Mesenchymal stem cell (in vitro differentiated cells and primary cell): ENCODE data around the gene UBE2G2.
A peak's percentile ranks its signal among the peaks of the same experiment; 100 is the strongest.

Experiments used
- DNase-seq: peaks from one replicate; pipeline ENCODE4 v3.0.0-alpha.2; 2013
- H2AFZ ChIP-seq: one replicate; pipeline ENCODE4 v1.6.1; 2013; ENCODE audit warnings: low read depth, mild to moderate bottlenecking, control low read depth, inconsistent platforms, low read length, moderate library complexity
- H2AK5ac ChIP-seq: 2 replicates; pipeline ENCODE4 v1.6.1; 2013; ENCODE audit warnings: low read length, moderate library complexity, mild to moderate bottlenecking, inconsistent platforms; ENCODE audit not compliant: severe bottlenecking
- H2BK120ac ChIP-seq: one replicate; pipeline ENCODE4 v1.6.1; 2013; ENCODE audit warnings: low read depth, mild to moderate bottlenecking, inconsistent platforms, low read length, moderate library complexity
- H2BK12ac ChIP-seq, 2 experiments: one replicate each; pipeline ENCODE4 v1.6.1; 2013; ENCODE audit warnings: inconsistent platforms in 2 of 2, low read length in 2 of 2, mild to moderate bottlenecking in 2 of 2, moderate library complexity in 2 of 2, control low read depth in 1 of 2
- H2BK15ac ChIP-seq: one replicate; pipeline ENCODE4 v1.6.1; 2013; ENCODE audit warnings: mild to moderate bottlenecking, low read depth, inconsistent platforms; ENCODE audit not compliant: poor library complexity, severe bottlenecking
- H2BK5ac ChIP-seq: 2 replicates; pipeline ENCODE4 v1.6.1; 2013; ENCODE audit warnings: low read depth, mild to moderate bottlenecking, low read length, control low read depth, inconsistent platforms; ENCODE audit not compliant: poor library complexity, severe bottlenecking
- H3K14ac ChIP-seq, 2 experiments: one replicate each; pipeline ENCODE4 v1.6.1; 2013; ENCODE audit warnings: inconsistent platforms in 2 of 2, low read length in 2 of 2, control low read depth in 1 of 2, mild to moderate bottlenecking in 1 of 2, moderate library complexity in 1 of 2
- H3K18ac ChIP-seq, 2 experiments: one replicate each; pipeline ENCODE4 v1.6.1; 2013; ENCODE audit warnings: inconsistent platforms in 2 of 2, low read length in 2 of 2, control low read depth in 1 of 2, low read depth in 1 of 2, mild to moderate bottlenecking in 1 of 2
- H3K23ac ChIP-seq, 2 experiments: one replicate each; pipeline ENCODE4 v1.6.1; 2013; ENCODE audit warnings: inconsistent platforms in 2 of 2, low read length in 2 of 2, mild to moderate bottlenecking in 2 of 2, moderate library complexity in 2 of 2, control low read depth in 1 of 2
- H3K27ac ChIP-seq: 2 replicates; pipeline ENCODE4 v1.5.1; 2013; ENCODE audit warnings: mild to moderate bottlenecking, moderate library complexity, low read length, control low read depth, inconsistent platforms; ENCODE audit not compliant: poor library complexity, severe bottlenecking
- H3K27me3 ChIP-seq, 2 experiments: 2 replicates each; pipeline versions ENCODE4 v1.6.1 to v1.7.0; 2013; ENCODE audit warnings: low read length in 2 of 2, mild to moderate bottlenecking in 2 of 2, moderate library complexity in 2 of 2, control low read depth in 1 of 2, inconsistent platforms in 1 of 2; ENCODE audit not compliant: control insufficient read depth in 1 of 2, insufficient read depth in 1 of 2
- H3K36me3 ChIP-seq, 2 experiments: 2 replicates each; pipeline versions ENCODE4 v1.6.1 to v1.7.0; 2013; ENCODE audit warnings: low read length in 2 of 2, control low read depth in 1 of 2, inconsistent platforms in 1 of 2, low read depth in 1 of 2, mild to moderate bottlenecking in 1 of 2; ENCODE audit not compliant: insufficient read depth in 2 of 2, control insufficient read depth in 1 of 2
- H3K4ac ChIP-seq, 2 experiments: one replicate each; pipeline ENCODE4 v1.6.1; 2013; ENCODE audit warnings: inconsistent platforms in 2 of 2, low read length in 2 of 2, mild to moderate bottlenecking in 2 of 2, moderate library complexity in 2 of 2, control low read depth in 1 of 2, low read depth in 1 of 2
- H3K4me1 ChIP-seq: 2 replicates; pipeline ENCODE4 v1.6.1; 2013; ENCODE audit warnings: low read depth, low read length, control low read depth; ENCODE audit not compliant: control insufficient read depth, insufficient read depth
- H3K4me2 ChIP-seq: 2 replicates; pipeline ENCODE4 v1.6.1; 2013; ENCODE audit warnings: low read length, mild to moderate bottlenecking, inconsistent platforms; ENCODE audit not compliant: poor library complexity, severe bottlenecking
- H3K4me3 ChIP-seq, 2 experiments: 2 replicates each; pipeline versions ENCODE4 v1.5.1 to v1.7.0; 2013; ENCODE audit warnings: low read length in 2 of 2, mild to moderate bottlenecking in 2 of 2, control low read depth in 1 of 2, low read depth in 1 of 2; ENCODE audit not compliant: insufficient read depth in 1 of 2
- H3K79me1 ChIP-seq: replicated peaks from 2 replicates; pipeline ENCODE4 v1.6.1; 2013; ENCODE audit warnings: mild to moderate bottlenecking, control low read depth, low read length, inconsistent platforms; ENCODE audit not compliant: poor library complexity, severe bottlenecking
- H3K9ac ChIP-seq: 2 replicates; pipeline ENCODE4 v1.7.0; 2013; ENCODE audit warnings: mild to moderate bottlenecking, low read length, moderate library complexity
- H3K9me3 ChIP-seq: 2 replicates; pipeline ENCODE4 v1.7.0; 2013; ENCODE audit warnings: mild to moderate bottlenecking, low read length; ENCODE audit not compliant: control insufficient read depth
- H4K8ac ChIP-seq: one replicate; pipeline ENCODE4 v1.6.1; 2013; ENCODE audit warnings: inconsistent platforms, mild to moderate bottlenecking, low read length, moderate library complexity
- H4K91ac ChIP-seq: one replicate; pipeline ENCODE4 v1.6.1; 2013; ENCODE audit warnings: mild to moderate bottlenecking, low read length, inconsistent platforms
- WGBS: methylation state at CpG from one replicate; pipeline ENCODE4 v1.1.7; 2013; ENCODE audit warnings: mixed read lengths; 5-methylcytosine and 5-hydroxymethylcytosine counted together

UBE2G2 gene

GRCh38 chr21:44800971-44801467 lies 601 bp downstream of the UBE2G2 start:
- Histone ChIP-seq H3K27ac (no peak overlapping the region), H2AK5ac (no peak overlapping the region), H3K4me2 (peak overlapping the region; percentile 84), H3K14ac (no peak overlapping the region), H3K9ac (peak overlapping the region; percentile 82), H2BK12ac (no peak overlapping the region), H3K79me1 (peaks cover 34% of the 10 kb centered on the region), H2AFZ (peak overlapping the region; percentile 94), H4K8ac (peak overlapping the region; percentile 67), H2BK15ac (no peak overlapping the region), H3K27me3 (no peaks in the 10 kb centered on the region), H3K36me3 (peaks cover 12 to 60% of the 10 kb centered on the region in 2 experiments), H3K4me3 (peak overlapping the region; percentile 83 to 86), H3K4ac (peak overlapping the region in 1 of 2 experiments; percentile 90), H3K18ac (peak overlapping the region; percentile 66 to 70), H2BK120ac (no peak overlapping the region), H3K9me3 (no peaks in the 10 kb centered on the region), H2BK5ac (no peak overlapping the region), H3K4me1 (peaks cover 7% of the 10 kb centered on the region), H3K23ac (no peak overlapping the region), H4K91ac (peak overlapping the region; percentile 35)
- 5% methylated on average over 16 of the region's 17 CpGs for WGBS
- DNase-seq = peak; percentile 49

GRCh38 chr21:44800103-44800502 lies 1.5 kb downstream of the UBE2G2 start:
- no peak overlapping the region for H3K4ac ChIP-seq
- H2AK5ac ChIP-seq = no peak overlapping the region
- H2BK120ac ChIP-seq = no peak overlapping the region
- H3K23ac ChIP-seq = no peak overlapping the region
- no peak overlapping the region for H2AFZ ChIP-seq
- no peak overlapping the region for H3K27ac ChIP-seq
- peaks cover 9% of the 10 kb centered on the region for H3K4me1 ChIP-seq
- H4K8ac ChIP-seq = no peak overlapping the region
- 77% methylated on average over 11 of the region's 12 CpGs for WGBS
- peaks cover 9 to 55% of the 10 kb centered on the region in 2 experiments for H3K36me3 ChIP-seq
- H2BK5ac ChIP-seq = no peak overlapping the region
- H2BK12ac ChIP-seq = no peak overlapping the region
- peak overlapping the region in 1 of 2 experiments; percentile 83 for H3K4me3 ChIP-seq
- peaks cover 32% of the 10 kb centered on the region for H3K79me1 ChIP-seq
- peak overlapping the region; percentile 82 for H3K9ac ChIP-seq
- no peak overlapping the region for H3K18ac ChIP-seq
- no peaks in the 10 kb centered on the region for H3K27me3 ChIP-seq
- no peaks in the 10 kb centered on the region for H3K9me3 ChIP-seq
- no peak overlapping the region for H4K91ac ChIP-seq
- DNase-seq = peak; percentile 47
- H3K14ac ChIP-seq = no peak overlapping the region
- H3K4me2 ChIP-seq = no peak overlapping the region
- H2BK15ac ChIP-seq = no peak overlapping the region

- H3K4me3 ChIP-seq = peak overlapping the region in 1 of 2 experiments; percentile 16
- no peak overlapping the region for H2BK5ac ChIP-seq
- no peak overlapping the region for H4K8ac ChIP-seq
- no CpG with 5 or more reads among the region's 1 CpG for WGBS
- H3K23ac ChIP-seq = no peak overlapping the region
- H2AK5ac ChIP-seq = no peak overlapping the region
- no peak overlapping the region for H2BK15ac ChIP-seq
- no peaks in the 10 kb centered on the region for H3K27me3 ChIP-seq
- H3K4me2 ChIP-seq = no peak overlapping the region
- peaks cover 5 to 50% of the 10 kb centered on the region in 2 experiments for H3K36me3 ChIP-seq
- no peak overlapping the region for H2AFZ ChIP-seq
- H2BK120ac ChIP-seq = no peak overlapping the region
- H3K79me1 ChIP-seq = peaks cover 32% of the 10 kb centered on the region
- no peaks in the 10 kb centered on the region for H3K9me3 ChIP-seq
- H3K4ac ChIP-seq = no peak overlapping the region
- DNase-seq = no peak
- H3K9ac ChIP-seq = peak overlapping the region; percentile 82
- H3K27ac ChIP-seq = no peak overlapping the region
- no peak overlapping the region for H3K18ac ChIP-seq
- H3K14ac ChIP-seq = no peak overlapping the region
- H2BK12ac ChIP-seq = no peak overlapping the region
- no peak overlapping the region for H4K91ac ChIP-seq
- H3K4me1 ChIP-seq = peaks cover 9% of the 10 kb centered on the region
Observed at GRCh38 chr21:44799646-44800045, 2.0 kb downstream of the UBE2G2 start.

- DNase-seq = no peak
- peaks cover 32% of the 10 kb centered on the region for H3K79me1 ChIP-seq
- no peak overlapping the region for H3K14ac ChIP-seq
- H3K23ac ChIP-seq = no peak overlapping the region
- H4K8ac ChIP-seq = no peak overlapping the region
- H3K4me1 ChIP-seq = peaks cover 8% of the 10 kb centered on the region
- H3K18ac ChIP-seq = no peak overlapping the region
- H3K36me3 ChIP-seq = peaks cover 0 to 32% of the 10 kb centered on the region in 2 experiments
- H3K9me3 ChIP-seq = no peaks in the 10 kb centered on the region
- H3K27me3 ChIP-seq = no peaks in the 10 kb centered on the region
- H2BK12ac ChIP-seq = no peak overlapping the region
- H4K91ac ChIP-seq = no peak overlapping the region
- no peak overlapping the region for H3K9ac ChIP-seq
- 100% methylated on average over 2 of the region's 2 CpGs for WGBS
- no peak overlapping the region for H3K4me2 ChIP-seq
- H2BK5ac ChIP-seq = no peak overlapping the region
- no peak overlapping the region for H2AK5ac ChIP-seq
- no peak overlapping the region for H3K4me3 ChIP-seq
- H3K27ac ChIP-seq = no peak overlapping the region
- no peak overlapping the region for H2BK120ac ChIP-seq
- no peak overlapping the region for H2AFZ ChIP-seq
- no peak overlapping the region for H3K4ac ChIP-seq
- no peak overlapping the region for H2BK15ac ChIP-seq
Observed at GRCh38 chr21:44797775-44798174, 3.8 kb downstream of the UBE2G2 start.
